ENCODE data around the gene PLXNB1. TPM values are rescaled to one million over a fixed set of nuclear protein-coding genes. Genes with fewer than 3 reads are reported as not detected.

Gene PLXNB1
- total RNA-seq, 5 donors from 2014 or later (not counting 1 experiment from before 2014, with no cell fraction given) = 2.5 to 6.9 (median 5.9) TPM

DNA sequence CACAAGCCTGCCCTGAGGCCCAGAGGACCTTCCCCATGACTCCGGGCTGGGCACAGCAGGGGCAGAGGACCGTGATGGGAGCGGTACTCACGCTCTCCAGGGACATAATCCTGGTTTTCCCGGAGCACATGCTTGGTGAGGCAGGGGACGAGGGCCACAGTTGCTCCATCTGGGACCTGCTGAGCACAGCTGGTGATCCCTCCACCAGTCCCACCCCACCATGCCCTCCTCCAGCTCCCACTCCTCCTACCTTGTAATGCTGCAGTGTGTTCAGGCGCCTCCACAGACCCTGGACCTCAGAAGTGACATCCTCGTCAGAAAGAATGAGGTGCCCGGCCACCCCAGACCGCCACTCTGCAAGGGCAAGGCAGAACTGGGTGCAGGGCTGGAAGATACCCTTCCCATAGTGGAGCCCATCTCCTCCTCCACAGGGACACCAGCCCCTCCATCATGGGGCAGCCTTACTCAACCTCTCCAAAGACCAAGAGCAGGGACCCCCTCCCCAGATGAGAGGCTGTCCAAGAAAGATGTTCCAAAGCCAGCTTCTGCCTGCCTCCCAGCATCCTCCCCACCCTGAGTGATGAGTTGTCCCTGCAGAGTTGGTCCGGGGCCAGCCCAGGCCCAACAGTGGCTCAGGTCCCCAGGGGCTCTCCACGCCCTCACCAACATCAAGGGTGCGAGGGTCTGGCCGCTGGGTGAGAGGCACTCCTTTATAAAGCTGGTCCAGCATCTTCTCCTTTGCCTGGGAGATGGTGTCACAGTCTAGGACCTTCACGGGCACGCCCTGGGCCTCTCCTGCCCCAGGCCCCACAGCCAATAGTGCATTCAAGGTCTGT, 19.5 kb downstream of the PLXNB1 start:
- H3K9me3 Mint-ChIP-seq = no peaks in the 10 kb centered on the region
- 85% methylated on average over 15 of the region's 16 CpGs for WGBS (ENCODE audit: insufficient coverage)
- no peaks in the 10 kb centered on the region for H3K4me1 Mint-ChIP-seq
- no peaks in the 10 kb centered on the region for H3K27me3 Mint-ChIP-seq
- no peaks in the 10 kb centered on the region for H3K9me3 ChIP-seq
- no peaks in the 10 kb centered on the region for H3K4me1 ChIP-seq (ENCODE audit: control insufficient read depth in 1 of 2, extremely low read depth in 1 of 2, insufficient read depth in 2 of 2, low read length in 2 of 2)
- no peak overlapping the region for H3K4me3 ChIP-seq (ENCODE audit: control insufficient read depth in 1 of 2, extremely low read depth in 1 of 2, low read length in 1 of 2)
- no peak overlapping the region for H3K27ac Mint-ChIP-seq
- CTCF ChIA-PET = no interaction called here
- DNase-seq (peak in 2 of 35 experiments; percentile 1 to 2), ATAC-seq (replicated peaks in 1 of 4) (no peak)
- H3K27me3 ChIP-seq (replicated peaks in 1 of 2; ENCODE audit: control insufficient read depth in 2 of 2, extremely low read depth in 1 of 2, insufficient read depth in 2 of 2, low read length in 1 of 2) = no peaks in the 10 kb centered on the region
- H3K36me3 Mint-ChIP-seq = no peaks in the 10 kb centered on the region
- no peak overlapping the region for H3K4me3 Mint-ChIP-seq
- no peaks in the 10 kb centered on the region for H3K36me3 ChIP-seq (ENCODE audit: control insufficient read depth in 2 of 2, extremely low read depth in 1 of 2, insufficient read depth in 1 of 2, low read length in 1 of 2)
- no peak overlapping the region for H3K27ac ChIP-seq (ENCODE audit: low read length)
- POLR2A ChIA-PET = no interaction called here

DNA sequence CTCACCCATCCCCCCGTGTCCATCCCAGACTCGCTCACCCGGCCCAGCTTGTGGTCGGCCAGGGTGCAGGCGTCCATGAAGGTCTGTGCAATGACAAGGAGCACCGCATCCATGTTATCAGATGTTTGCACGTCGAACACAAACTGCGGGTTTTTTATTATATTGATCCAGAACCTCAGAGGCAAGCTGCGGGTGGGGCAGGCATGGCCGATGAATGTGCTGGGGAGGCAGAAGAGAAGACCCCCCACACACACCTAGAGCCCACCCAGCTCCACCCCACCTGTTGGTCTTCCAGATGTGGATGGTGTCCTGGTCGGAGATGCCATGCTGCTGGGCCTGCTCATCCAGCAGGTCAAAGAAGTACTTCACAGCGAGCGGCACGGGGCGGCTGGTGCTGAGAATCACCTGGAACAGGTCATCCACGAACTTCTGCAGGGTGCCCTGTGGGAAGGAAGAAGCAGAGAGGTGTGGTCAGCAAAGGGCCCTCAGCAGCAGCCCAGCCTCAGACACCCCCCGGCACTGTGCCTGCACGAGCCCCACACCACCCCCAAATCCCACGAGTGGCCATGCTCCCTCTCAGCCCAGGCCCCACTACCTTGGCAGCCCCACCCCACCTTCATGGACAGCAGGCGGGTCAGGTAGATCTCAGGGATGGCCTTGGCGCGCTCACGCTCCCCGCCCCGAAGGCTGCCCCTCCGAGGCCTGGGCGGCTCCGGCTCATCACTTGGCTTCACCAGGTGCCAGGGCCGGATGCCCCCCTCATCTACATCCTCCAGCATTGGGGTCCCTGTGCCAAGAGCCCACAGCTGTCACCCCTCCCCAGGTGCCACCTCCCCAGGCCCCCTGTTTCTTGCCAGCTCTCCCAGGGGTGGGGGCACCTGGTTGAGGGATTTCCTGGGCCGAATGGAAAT, 20.3 kb downstream of the PLXNB1 start:
- no peaks in the 10 kb centered on the region for H3K4me1 ChIP-seq (ENCODE audit: control insufficient read depth in 1 of 2, extremely low read depth in 1 of 2, insufficient read depth in 2 of 2, low read length in 2 of 2)
- H3K27me3 Mint-ChIP-seq = no peaks in the 10 kb centered on the region
- no peaks in the 10 kb centered on the region for H3K9me3 ChIP-seq
- CTCF ChIA-PET = no interaction called here
- H3K27ac Mint-ChIP-seq = no peak overlapping the region
- no peak overlapping the region for H3K4me3 ChIP-seq (ENCODE audit: control insufficient read depth in 1 of 2, extremely low read depth in 1 of 2, low read length in 1 of 2)
- no peaks in the 10 kb centered on the region for H3K27me3 ChIP-seq (replicated peaks in 1 of 2; ENCODE audit: control insufficient read depth in 2 of 2, extremely low read depth in 1 of 2, insufficient read depth in 2 of 2, low read length in 1 of 2)
- no peaks in the 10 kb centered on the region for H3K4me1 Mint-ChIP-seq
- ATAC-seq (replicated peaks in 1 of 4) (no peak), DNase-seq (peak in 3 of 35 experiments; percentile 1 to 17 (median 2))
- H3K27ac ChIP-seq (ENCODE audit: low read length) = no peak overlapping the region
- POLR2A ChIA-PET = no interaction called here
- H3K9me3 Mint-ChIP-seq = no peaks in the 10 kb centered on the region
- H3K4me3 Mint-ChIP-seq = no peak overlapping the region
- no peaks in the 10 kb centered on the region for H3K36me3 ChIP-seq (ENCODE audit: control insufficient read depth in 2 of 2, extremely low read depth in 1 of 2, insufficient read depth in 1 of 2, low read length in 1 of 2)
- 91% methylated on average over 21 of the region's 31 CpGs for WGBS (ENCODE audit: insufficient coverage)
- no peaks in the 10 kb centered on the region for H3K36me3 Mint-ChIP-seq

DNA sequence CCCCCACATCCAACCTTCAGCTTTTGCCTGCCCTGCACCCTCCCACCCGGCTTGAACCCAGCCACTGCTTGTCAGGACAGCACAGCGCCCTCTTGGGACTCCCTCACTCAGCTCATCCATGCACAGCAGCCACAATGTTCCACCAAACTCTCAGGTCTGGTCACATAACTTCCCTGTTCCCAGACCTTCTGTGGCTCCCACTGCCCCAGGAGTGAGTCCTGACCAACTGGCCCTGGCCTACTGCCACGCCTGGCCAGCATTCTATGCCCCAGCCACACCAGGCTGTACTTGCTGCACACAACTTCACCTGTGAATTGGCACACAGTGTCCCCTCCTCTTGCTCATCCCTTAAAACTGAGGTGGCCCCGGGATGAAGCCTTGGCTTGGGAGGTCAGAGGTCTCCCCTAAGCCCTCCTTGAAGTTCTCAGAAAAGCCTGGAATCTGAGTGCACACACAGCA, 21.0 kb downstream of the PLXNB1 start:
- Mint-ChIP-seq H3K9me3 (no peaks in the 10 kb centered on the region), H3K27me3 (no peaks in the 10 kb centered on the region), H3K4me1 (no peaks in the 10 kb centered on the region), H3K4me3 (no peak overlapping the region), H3K27ac (no peak overlapping the region), H3K36me3 (no peaks in the 10 kb centered on the region)
- ATAC-seq (replicated peaks in 1 of 4) = no peak
- ChIA-PET CTCF (no interaction called here), POLR2A (no interaction called here)
- DNase-seq = peak in 5 of 35 experiments; percentile 1 to 11 (median 2)
- no peaks in the 10 kb centered on the region for H3K36me3 ChIP-seq (ENCODE audit: control insufficient read depth in 2 of 2, extremely low read depth in 1 of 2, insufficient read depth in 1 of 2, low read length in 1 of 2)
- no peaks in the 10 kb centered on the region for H3K4me1 ChIP-seq (ENCODE audit: control insufficient read depth in 1 of 2, extremely low read depth in 1 of 2, insufficient read depth in 2 of 2, low read length in 2 of 2)
- no peaks in the 10 kb centered on the region for H3K9me3 ChIP-seq
- no peak overlapping the region for H3K4me3 ChIP-seq (ENCODE audit: control insufficient read depth in 1 of 2, extremely low read depth in 1 of 2, low read length in 1 of 2)
- H3K27me3 ChIP-seq (replicated peaks in 1 of 2; ENCODE audit: control insufficient read depth in 2 of 2, extremely low read depth in 1 of 2, insufficient read depth in 2 of 2, low read length in 1 of 2) = no peaks in the 10 kb centered on the region
- no peak overlapping the region for H3K27ac ChIP-seq (ENCODE audit: low read length)
- 66% methylated on average over 4 of the region's 4 CpGs for WGBS (ENCODE audit: insufficient coverage)

DNA sequence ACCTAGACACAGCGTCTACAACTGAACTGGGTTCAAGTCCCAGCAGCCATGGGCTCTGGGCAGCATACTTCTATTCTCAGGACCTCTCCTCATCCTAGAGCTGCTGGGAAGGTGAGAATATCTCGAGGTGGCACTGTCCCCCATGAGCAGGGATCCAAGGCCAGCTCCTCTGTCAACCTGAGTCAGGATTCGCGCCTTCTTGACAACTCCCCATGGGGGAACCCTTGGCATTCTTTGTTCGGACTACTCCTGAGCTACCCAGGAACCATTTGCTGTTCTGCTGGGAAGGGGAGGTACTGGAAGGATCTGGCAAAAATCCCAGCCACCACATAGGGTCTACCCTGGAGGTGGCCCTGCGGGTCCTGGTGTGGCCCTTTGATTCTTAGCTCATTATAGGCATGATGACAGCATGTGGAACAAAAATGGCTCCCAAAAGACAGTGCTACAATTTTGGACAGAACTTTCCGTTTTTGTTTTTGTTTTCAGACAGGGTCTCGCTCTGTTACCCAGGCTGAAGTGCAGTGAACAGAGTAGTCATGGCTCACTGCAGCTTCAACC, 22.3 kb downstream of the PLXNB1 start:
- Histone ChIP-seq H3K9me3 (no peaks in the 10 kb centered on the region), H3K27ac (ENCODE audit: low read length) (no peak overlapping the region), H3K4me1 (ENCODE audit: control insufficient read depth in 1 of 2, extremely low read depth in 1 of 2, insufficient read depth in 2 of 2, low read length in 2 of 2) (no peaks in the 10 kb centered on the region), H3K36me3 (ENCODE audit: control insufficient read depth in 2 of 2, extremely low read depth in 1 of 2, insufficient read depth in 1 of 2, low read length in 1 of 2) (no peaks in the 10 kb centered on the region), H3K27me3 (replicated peaks in 1 of 2; ENCODE audit: control insufficient read depth in 2 of 2, extremely low read depth in 1 of 2, insufficient read depth in 2 of 2, low read length in 1 of 2) (no peaks in the 10 kb centered on the region), H3K4me3 (ENCODE audit: control insufficient read depth in 1 of 2, extremely low read depth in 1 of 2, low read length in 1 of 2) (no peak overlapping the region)
- no peaks in the 10 kb centered on the region for H3K36me3 Mint-ChIP-seq
- CTCF ChIA-PET = interaction anchor here (0.6 to 1.0 kb wide), 4 partner anchors 9 to 153 kb away, joined by 3 read pairs; partner anchors contain the start of genes CCDC51 (in 1 of the 2) and TMA7 (in 1 of the 2)
- ATAC-seq (replicated peaks in 1 of 4) = no peak
- no peaks in the 10 kb centered on the region for H3K4me1 Mint-ChIP-seq
- POLR2A ChIA-PET = no interaction called here
- DNase-seq = peak in 4 of 35 experiments; percentile 0 to 7 (median 2)
- whole genome bisulfite sequencing (ENCODE audit: insufficient coverage) = 82% methylated on average over 6 of the region's 8 CpGs
- H3K27me3 Mint-ChIP-seq = no peaks in the 10 kb centered on the region
- H3K27ac Mint-ChIP-seq = no peak overlapping the region
- no peak overlapping the region for H3K4me3 Mint-ChIP-seq
- no peaks in the 10 kb centered on the region for H3K9me3 Mint-ChIP-seq

DNA sequence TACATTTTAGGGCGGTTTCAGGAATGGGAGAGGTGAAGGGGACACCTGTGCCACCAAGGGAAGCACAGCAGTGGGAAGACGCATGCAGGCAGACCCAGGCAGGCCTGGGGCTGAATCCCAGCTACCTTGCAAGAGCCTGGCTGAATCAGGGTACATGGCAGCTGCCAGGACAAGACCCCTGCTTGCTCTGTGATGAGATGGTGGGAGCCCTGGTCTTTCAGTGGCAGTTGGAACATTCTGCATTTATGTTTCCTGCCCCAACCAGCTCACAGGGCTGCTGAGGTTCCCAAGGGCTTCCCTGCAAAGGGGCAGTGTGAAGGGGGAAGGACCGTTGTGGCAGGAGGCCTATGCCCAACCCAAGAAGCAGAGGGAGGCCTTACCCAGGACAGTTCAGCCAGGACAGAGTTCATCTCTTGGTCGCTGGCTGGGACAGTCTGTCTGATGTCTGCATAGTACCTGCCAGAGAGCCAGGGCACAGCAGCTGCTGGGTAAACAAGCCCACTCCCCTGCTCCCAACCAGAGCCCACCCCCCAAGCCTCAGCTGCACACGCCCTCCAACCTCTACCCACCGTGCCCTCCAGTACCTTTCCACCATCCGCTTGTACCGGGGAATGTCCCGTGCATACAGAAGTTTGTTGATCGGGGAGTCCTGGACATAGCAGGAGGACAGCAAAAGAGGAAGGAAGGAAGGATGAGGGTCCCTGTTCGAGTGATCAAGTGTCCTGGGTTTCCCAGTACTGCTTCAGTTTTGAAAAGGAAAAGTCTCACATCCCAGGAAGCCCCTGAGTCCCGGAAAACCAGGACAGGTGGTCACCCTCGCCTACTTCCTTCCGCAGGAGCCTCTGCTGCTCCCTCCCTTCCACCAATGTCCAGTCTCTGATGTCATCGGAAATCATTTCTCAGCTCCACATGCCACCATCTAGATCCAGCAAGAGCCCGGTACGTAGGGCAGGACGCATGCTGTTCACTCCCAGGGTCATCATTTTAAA, 23.1 kb downstream of the PLXNB1 start:
- Mint-ChIP-seq H3K4me3 (no peak overlapping the region), H3K9me3 (no peaks in the 10 kb centered on the region), H3K36me3 (no peaks in the 10 kb centered on the region), H3K4me1 (no peaks in the 10 kb centered on the region), H3K27ac (no peak overlapping the region), H3K27me3 (no peaks in the 10 kb centered on the region)
- Histone ChIP-seq H3K4me3 (ENCODE audit: control insufficient read depth in 1 of 2, extremely low read depth in 1 of 2, low read length in 1 of 2) (no peak overlapping the region), H3K4me1 (ENCODE audit: control insufficient read depth in 1 of 2, extremely low read depth in 1 of 2, insufficient read depth in 2 of 2, low read length in 2 of 2) (no peaks in the 10 kb centered on the region), H3K9me3 (no peaks in the 10 kb centered on the region), H3K27me3 (replicated peaks in 1 of 2; ENCODE audit: control insufficient read depth in 2 of 2, extremely low read depth in 1 of 2, insufficient read depth in 2 of 2, low read length in 1 of 2) (no peaks in the 10 kb centered on the region), H3K36me3 (ENCODE audit: control insufficient read depth in 2 of 2, extremely low read depth in 1 of 2, insufficient read depth in 1 of 2, low read length in 1 of 2) (no peaks in the 10 kb centered on the region), H3K27ac (ENCODE audit: low read length) (no peak overlapping the region)
- DNase-seq (peak in 4 of 35 experiments; percentile 1 to 19 (median 6)), ATAC-seq (replicated peaks in 1 of 4) (no peak)
- POLR2A ChIA-PET = no interaction called here
- CTCF ChIA-PET = interaction anchor here (0.6 to 0.9 kb wide), 3 partner anchors 8 to 152 kb away, joined by 3 read pairs; no protein-coding TSS in a partner anchor
- WGBS (ENCODE audit: insufficient coverage) = 75% methylated on average over 12 of the region's 18 CpGs

Data from T-cell (primary cell).